DOHH2 (cell line): ENCODE measurements around the gene SHROOM3.

Experiments
- H3F3A ChIP-seq: fragments of 200-600 bp; sonication (generic), shearing (Covaris generic); 2 replicates; pipeline ENCODE4 v1.6.0; 2016; ENCODE audit warnings: antibody characterized with exemption, mild to moderate bottlenecking; ENCODE audit not compliant: control insufficient read depth, insufficient read depth
- H3K27ac ChIP-seq: fragments of 200-600 bp; sonication (generic); 2 replicates; pipeline ENCODE4 v1.5.1; 2014; ENCODE audit warnings: low read depth, mild to moderate bottlenecking, low read length, moderate library complexity
- H3K27me3 ChIP-seq: fragments of 200-600 bp; sonication (generic); 2 replicates; pipeline ENCODE4 v1.6.1; 2014; ENCODE audit warnings: mild to moderate bottlenecking, low read length, mixed read lengths; ENCODE audit not compliant: control insufficient read depth
- H3K36me3 ChIP-seq: fragments of 200-600 bp; sonication (generic); 2 replicates; pipeline ENCODE4 v1.6.1; 2014; ENCODE audit warnings: mild to moderate bottlenecking, low read length, moderate library complexity, mixed read lengths; ENCODE audit not compliant: control insufficient read depth
- H3K4me1 ChIP-seq: fragments of 200-600 bp; sonication (generic); 2 replicates; pipeline ENCODE4 v1.6.1; 2014; ENCODE audit warnings: mild to moderate bottlenecking, low read length, mixed read lengths; ENCODE audit not compliant: control insufficient read depth
- H3K4me2 ChIP-seq: fragments of 200-600 bp; sonication (generic); 2 replicates; pipeline ENCODE4 v1.6.0; 2014; ENCODE audit warnings: mild to moderate bottlenecking, low read length, moderate library complexity
- H3K4me3 ChIP-seq: fragments of 200-600 bp; sonication (generic); 2 replicates; pipeline ENCODE4 v1.5.1; 2014; ENCODE audit warnings: mild to moderate bottlenecking, low read length, mixed read lengths
- H3K79me2 ChIP-seq: fragments of 200-600 bp; sonication (generic); 2 replicates; pipeline ENCODE4 v1.6.1; 2014; ENCODE audit warnings: mild to moderate bottlenecking, low read length, mixed read lengths; ENCODE audit not compliant: control insufficient read depth
- H3K9me2 ChIP-seq: fragments of 200-600 bp; sonication (generic); replicated peaks from 2 replicates; pipeline ENCODE4 v1.6.1; 2014; ENCODE audit warnings: mild to moderate bottlenecking, low read length, mixed read lengths; ENCODE audit not compliant: control insufficient read depth
- H3K9me3 ChIP-seq: fragments of 200-600 bp; sonication (generic); 2 replicates; pipeline ENCODE4 v1.6.1; 2014; ENCODE audit warnings: antibody characterized with exemption, low read length, mixed read lengths; ENCODE audit not compliant: control insufficient read depth, insufficient read depth
- H4K20me1 ChIP-seq: fragments of 200-600 bp; sonication (generic); 2 replicates; pipeline ENCODE4 v1.6.0; 2014; ENCODE audit warnings: low read depth, mild to moderate bottlenecking, antibody characterized with exemption, low read length, moderate library complexity; ENCODE audit not compliant: control insufficient read depth, insufficient read depth
- EZH2phosphoT487 ChIP-seq: fragments of 200-600 bp; sonication (generic); IDR thresholded peaks from 2 replicates; pipeline ENCODE4 v1.6.1; 2017; ENCODE audit warnings: borderline replicate concordance, mild to moderate bottlenecking, antibody characterized with exemption, low read length, moderate library complexity, mixed read lengths
- TF ChIP-seq, protein P1 (sequence below): fragments of 200-600 bp; sonication (generic); IDR thresholded peaks from one replicate; pipeline ENCODE4 v1.5.1; 2014; ENCODE audit warnings: antibody characterized with exemption, mild to moderate bottlenecking, low read depth, low read length; ENCODE audit not compliant: poor library complexity, severe bottlenecking

SHROOM3 gene

DNA sequence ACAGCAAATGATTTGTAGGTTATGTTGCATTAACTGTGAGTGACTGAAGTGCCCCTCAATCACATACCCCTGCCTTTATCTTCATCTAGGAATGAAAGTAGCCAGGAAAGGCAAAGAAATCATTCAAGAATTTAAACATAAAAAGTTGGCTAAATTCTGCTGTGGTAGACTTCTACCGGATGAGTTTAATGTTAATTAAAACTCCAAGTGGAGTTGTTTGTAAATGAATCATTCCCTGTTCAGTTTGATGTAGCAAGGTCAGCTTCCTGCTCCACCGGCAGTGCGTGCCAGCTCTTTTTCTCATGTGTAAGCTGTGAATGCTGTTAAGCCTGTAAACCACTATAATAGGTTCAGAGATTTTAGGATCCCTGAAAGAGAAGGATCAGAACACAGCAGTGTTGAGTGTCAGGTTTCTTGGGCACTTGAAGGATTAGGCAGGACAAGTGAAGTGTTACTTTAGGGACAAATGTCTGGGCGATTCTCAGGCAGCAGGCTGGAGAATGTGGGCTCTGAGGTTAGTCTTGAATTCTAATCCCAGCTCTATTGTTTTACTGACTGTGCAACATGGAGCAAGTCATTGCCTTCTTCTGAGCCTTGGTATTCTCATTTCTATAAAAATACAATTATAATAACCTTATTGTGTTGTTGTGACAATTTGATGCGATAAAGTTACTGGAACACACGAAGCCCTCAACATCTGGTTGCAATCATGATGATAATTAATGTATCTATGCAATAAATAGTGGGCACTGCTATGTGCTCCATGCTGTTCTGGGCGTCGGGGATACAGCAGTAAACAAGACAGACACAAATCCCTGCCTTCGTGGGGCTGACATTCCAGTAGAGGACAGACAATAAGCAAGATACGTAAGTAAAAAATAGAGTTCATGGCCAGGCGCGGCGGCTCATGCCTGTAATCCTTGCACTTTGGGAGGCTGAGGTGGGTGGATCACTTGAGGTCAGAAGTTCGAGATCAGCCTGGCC, 112.0 kb downstream of the SHROOM3 start:
- Histone ChIP-seq H3K9me3 (no peaks in the 10 kb centered on the region), H3F3A (no peaks in the 10 kb centered on the region), H4K20me1 (no peaks in the 10 kb centered on the region), H3K4me1 (no peaks in the 10 kb centered on the region), H3K36me3 (no peaks in the 10 kb centered on the region), H3K4me2 (no peak overlapping the region), H3K79me2 (no peaks in the 10 kb centered on the region), H3K27me3 (0 out of 2 replicates have a peak, but pooled peaks cover 2% of the 10 kb centered on the region), H3K4me3 (no peak overlapping the region), H3K27ac (no peak overlapping the region), H3K9me2 (no peaks in the 10 kb centered on the region)
- TF ChIP-seq, protein P1, sequence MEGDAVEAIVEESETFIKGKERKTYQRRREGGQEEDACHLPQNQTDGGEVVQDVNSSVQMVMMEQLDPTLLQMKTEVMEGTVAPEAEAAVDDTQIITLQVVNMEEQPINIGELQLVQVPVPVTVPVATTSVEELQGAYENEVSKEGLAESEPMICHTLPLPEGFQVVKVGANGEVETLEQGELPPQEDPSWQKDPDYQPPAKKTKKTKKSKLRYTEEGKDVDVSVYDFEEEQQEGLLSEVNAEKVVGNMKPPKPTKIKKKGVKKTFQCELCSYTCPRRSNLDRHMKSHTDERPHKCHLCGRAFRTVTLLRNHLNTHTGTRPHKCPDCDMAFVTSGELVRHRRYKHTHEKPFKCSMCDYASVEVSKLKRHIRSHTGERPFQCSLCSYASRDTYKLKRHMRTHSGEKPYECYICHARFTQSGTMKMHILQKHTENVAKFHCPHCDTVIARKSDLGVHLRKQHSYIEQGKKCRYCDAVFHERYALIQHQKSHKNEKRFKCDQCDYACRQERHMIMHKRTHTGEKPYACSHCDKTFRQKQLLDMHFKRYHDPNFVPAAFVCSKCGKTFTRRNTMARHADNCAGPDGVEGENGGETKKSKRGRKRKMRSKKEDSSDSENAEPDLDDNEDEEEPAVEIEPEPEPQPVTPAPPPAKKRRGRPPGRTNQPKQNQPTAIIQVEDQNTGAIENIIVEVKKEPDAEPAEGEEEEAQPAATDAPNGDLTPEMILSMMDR = no peak
- TF ChIP-seq EZH2phosphoT487 = no peak

DNA sequence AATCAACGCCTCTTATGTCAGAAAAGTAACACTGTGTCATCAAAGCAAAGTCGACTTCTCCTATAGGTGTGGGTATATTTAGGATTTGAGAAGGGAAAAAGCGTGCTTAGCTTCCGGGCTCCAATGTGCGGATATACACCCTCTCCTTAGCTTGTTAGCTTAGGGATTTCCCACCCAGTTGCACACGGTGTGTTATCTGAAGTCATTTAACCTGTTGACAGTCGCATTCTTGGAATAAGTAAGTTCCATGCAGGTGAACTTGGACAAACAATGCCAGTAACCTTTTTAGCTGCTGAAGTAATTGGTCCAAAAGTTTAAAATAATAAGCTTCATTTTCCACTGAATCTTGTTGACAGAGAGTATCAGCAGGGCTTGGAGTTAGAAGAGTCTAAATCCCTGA, 113.7 kb downstream of the SHROOM3 start:
- H3K9me2 ChIP-seq = no peaks in the 10 kb centered on the region
- H3K27me3 ChIP-seq = 0 out of 2 replicates have a peak, but pooled peaks cover 2% of the 10 kb centered on the region
- H3K4me1 ChIP-seq = no peaks in the 10 kb centered on the region
- no peak overlapping the region for H3K4me2 ChIP-seq
- H3K27ac ChIP-seq = no peak overlapping the region
- H3F3A ChIP-seq = no peaks in the 10 kb centered on the region
- no peaks in the 10 kb centered on the region for H4K20me1 ChIP-seq
- no peaks in the 10 kb centered on the region for H3K36me3 ChIP-seq
- H3K4me3 ChIP-seq = no peak overlapping the region
- H3K79me2 ChIP-seq = no peaks in the 10 kb centered on the region
- no peak for TF ChIP-seq EZH2phosphoT487
- TF ChIP-seq, protein P1 = no peak
- H3K9me3 ChIP-seq = no peaks in the 10 kb centered on the region

DNA sequence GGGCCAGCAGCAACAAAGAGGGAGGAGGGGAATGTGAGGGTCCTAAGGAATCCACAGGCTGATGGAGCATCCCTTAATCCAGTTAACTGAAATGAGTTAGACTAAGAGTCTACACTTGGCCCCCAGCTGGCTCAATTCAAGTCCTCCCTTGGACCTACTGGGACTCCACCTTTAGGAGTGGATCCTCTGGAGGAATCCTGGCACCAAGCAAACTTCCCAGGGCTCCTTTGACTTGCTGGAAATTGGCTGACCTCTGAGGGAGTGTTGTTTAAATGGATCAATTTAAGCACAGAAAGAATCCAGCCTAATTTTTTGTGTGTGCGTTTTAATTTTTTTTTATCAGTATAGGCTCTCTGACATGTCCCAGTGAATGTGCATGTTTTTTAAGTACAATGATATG, 114.7 kb downstream of the SHROOM3 start:
- Histone ChIP-seq H3K4me2 (no peak overlapping the region), H3F3A (no peaks in the 10 kb centered on the region), H3K4me1 (no peaks in the 10 kb centered on the region), H3K9me2 (no peaks in the 10 kb centered on the region), H3K4me3 (no peak overlapping the region), H3K27ac (no peak overlapping the region), H3K36me3 (no peaks in the 10 kb centered on the region), H3K9me3 (no peaks in the 10 kb centered on the region), H3K27me3 (0 out of 2 replicates have a peak, but pooled peaks cover 2% of the 10 kb centered on the region), H4K20me1 (no peaks in the 10 kb centered on the region), H3K79me2 (no peaks in the 10 kb centered on the region)
- TF ChIP-seq, protein P1 = no peak
- no peak for TF ChIP-seq EZH2phosphoT487
